Thoracic aorta (tissue), 2 donors: ENCODE results near the gene AKNA. TPM values are rescaled to one million over a fixed set of nuclear protein-coding genes. Genes with fewer than 3 reads are reported as not detected.

Source experiments
- ATAC-seq: fragments of 150-250 bp; one replicate; pipeline ENCODE4 v1.8.0; 2017; ENCODE audit warnings: low read depth; ENCODE audit not compliant: insufficient number of reproducible peaks, low FRiP score
- DNase-seq: peaks from one replicate; pipeline ENCODE4 v3.0.0-alpha.2; 2020; ENCODE audit warnings: low spot score
- H3K27ac ChIP-seq, 2 donors: fragments of 200-600 bp; sonication (generic); 1 replicate in 1 of 2; 2 replicates in 1 of 2; pipeline ENCODE4 v1.5.1; 2016; ENCODE audit warnings: mild to moderate bottlenecking in 2 of 2, moderate library complexity in 2 of 2
- H3K27me3 ChIP-seq: fragments of 200-600 bp; sonication (generic); replicated peaks from 2 replicates; pipeline ENCODE4 v1.6.0; 2016; ENCODE audit warnings: mild to moderate bottlenecking; ENCODE audit not compliant: insufficient read depth
- H3K36me3 ChIP-seq: fragments of 200-600 bp; sonication (generic); one replicate; pipeline ENCODE4 v1.5.1; 2016
- H3K4me1 ChIP-seq, 2 donors: fragments of 200-600 bp; sonication (generic); 1 replicate in 1 of 2; 2 replicates in 1 of 2; pipeline versions ENCODE4 v1.5.1 to v1.6.0; 2016; ENCODE audit warnings: low read depth in 2 of 2, mild to moderate bottlenecking in 1 of 2; ENCODE audit not compliant: control insufficient read depth in 1 of 2
- H3K4me3 ChIP-seq: fragments of 200-600 bp; sonication (generic); 2 replicates; pipeline ENCODE4 v1.5.1; 2016; ENCODE audit warnings: mild to moderate bottlenecking
- H3K9me3 ChIP-seq: fragments of 200-600 bp; sonication (generic); 2 replicates; pipeline ENCODE4 v1.5.1; 2016
- total RNA-seq, 2 donors: library from RNA; depleted of rRNA; stranded (reverse); fragments of >200 nt; gene quantifications; one replicate each; pipeline versions ENCODE4 v1.1.0 to v1.2.3, GENCODE V29; 2016
- TF ChIP-seq, protein P1 (sequence below): fragments of 200-600 bp; sonication (generic); IDR thresholded peaks from one replicate; pipeline ENCODE4 v1.5.1; 2019; ENCODE audit warnings: antibody characterized with exemption

AKNA gene
- total RNA-seq, 2 donors from 2014 or later: 34.8 to 68.5 TPM

DNA sequence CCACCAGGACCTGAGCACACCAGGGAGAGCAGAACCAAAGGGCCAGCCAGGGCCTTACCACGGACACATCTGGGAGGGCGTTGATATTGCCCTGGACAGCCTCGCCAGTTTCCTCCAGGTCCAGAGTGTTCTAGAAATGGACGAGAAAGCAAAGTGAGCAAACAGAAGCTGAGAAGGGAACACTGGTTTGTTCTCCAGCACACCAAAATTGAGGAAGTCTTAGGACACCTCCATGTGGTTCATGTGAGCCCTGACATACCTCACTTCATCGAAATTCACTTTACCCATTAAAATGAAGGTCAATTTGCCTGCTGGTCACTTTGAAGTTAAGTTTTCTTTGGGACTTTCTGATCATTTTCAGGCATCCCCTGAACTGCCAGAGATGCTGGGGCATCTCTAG is 20.1 kb upstream of the AKNA start:
- no peak overlapping the region for H3K4me3 ChIP-seq
- no peaks in the 10 kb centered on the region for H3K9me3 ChIP-seq
- H3K27me3 ChIP-seq: no peaks in the 10 kb centered on the region
- no peaks in the 10 kb centered on the region for H3K36me3 ChIP-seq
- DNase-seq: no peak
- H3K4me1 ChIP-seq: no peaks in the 10 kb centered on the region
- ATAC-seq: no peak
- TF ChIP-seq, protein P1, sequence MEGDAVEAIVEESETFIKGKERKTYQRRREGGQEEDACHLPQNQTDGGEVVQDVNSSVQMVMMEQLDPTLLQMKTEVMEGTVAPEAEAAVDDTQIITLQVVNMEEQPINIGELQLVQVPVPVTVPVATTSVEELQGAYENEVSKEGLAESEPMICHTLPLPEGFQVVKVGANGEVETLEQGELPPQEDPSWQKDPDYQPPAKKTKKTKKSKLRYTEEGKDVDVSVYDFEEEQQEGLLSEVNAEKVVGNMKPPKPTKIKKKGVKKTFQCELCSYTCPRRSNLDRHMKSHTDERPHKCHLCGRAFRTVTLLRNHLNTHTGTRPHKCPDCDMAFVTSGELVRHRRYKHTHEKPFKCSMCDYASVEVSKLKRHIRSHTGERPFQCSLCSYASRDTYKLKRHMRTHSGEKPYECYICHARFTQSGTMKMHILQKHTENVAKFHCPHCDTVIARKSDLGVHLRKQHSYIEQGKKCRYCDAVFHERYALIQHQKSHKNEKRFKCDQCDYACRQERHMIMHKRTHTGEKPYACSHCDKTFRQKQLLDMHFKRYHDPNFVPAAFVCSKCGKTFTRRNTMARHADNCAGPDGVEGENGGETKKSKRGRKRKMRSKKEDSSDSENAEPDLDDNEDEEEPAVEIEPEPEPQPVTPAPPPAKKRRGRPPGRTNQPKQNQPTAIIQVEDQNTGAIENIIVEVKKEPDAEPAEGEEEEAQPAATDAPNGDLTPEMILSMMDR: no peak
- no peak overlapping the region for H3K27ac ChIP-seq

DNA sequence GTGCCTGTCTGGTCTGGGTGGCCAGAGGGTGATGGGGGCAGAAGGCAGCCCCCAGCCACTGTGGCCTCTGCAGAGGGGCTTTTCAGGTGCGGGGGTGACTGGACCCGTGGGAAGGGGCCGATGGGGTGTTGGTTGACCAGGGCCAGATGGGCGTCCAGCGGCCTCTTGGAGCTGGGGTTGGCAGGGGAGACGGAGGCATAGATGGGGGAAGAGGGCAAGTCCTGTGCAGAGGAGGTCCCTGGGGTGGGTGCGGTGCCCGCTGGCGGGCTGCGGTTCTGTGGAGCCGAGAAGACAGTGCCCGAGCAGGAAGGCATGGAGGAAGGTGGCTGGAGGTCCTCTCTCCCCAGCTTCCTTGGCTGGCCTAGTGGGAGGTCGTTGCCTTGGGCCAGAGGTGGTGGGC is 18.7 kb upstream of the AKNA start:
- TF ChIP-seq, protein P1: no peak

DNA sequence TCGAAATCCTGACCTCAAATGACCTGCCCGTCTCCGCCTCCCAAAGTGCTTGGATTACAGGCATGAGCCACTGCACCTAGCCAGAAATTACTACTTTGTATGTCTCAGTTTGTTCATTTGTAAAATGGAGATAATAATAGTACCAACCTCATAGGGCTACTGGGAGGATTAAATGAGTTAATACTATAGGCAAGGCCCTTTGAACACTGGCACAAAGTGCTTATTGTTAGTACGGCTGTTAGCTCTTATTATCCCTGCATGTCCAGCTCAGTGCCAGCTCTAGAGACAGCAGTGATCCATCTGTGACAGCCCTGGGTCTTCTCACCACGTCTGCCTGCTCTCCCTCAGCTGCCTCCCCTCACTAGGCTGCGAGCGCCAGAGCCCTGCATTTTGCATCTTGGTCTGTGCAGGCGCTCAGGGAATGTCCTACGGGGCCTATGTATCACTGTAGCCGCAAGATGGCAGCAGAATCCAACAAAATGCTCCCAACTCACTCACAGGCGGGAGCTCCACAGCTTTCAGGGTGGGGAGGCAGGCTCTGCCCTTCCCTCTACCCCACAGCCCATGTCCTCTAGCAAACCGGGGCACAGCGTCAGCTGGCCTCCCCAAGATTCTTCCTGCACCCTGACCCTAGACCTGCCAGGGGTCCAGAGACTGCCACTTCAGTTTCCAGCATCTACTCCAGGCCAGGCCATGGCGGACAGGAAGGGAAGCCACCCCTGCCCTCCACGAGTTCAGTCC is 17.7 kb upstream of the AKNA start:
- no peaks in the 10 kb centered on the region for H3K36me3 ChIP-seq
- H3K4me1 ChIP-seq: no peaks in the 10 kb centered on the region
- DNase-seq (no peak), ATAC-seq (peak; percentile 80)
- H3K4me3 ChIP-seq: no peak overlapping the region
- H3K27ac ChIP-seq: no peak overlapping the region
- TF ChIP-seq, protein P1: peak; percentile 84
- no peaks in the 10 kb centered on the region for H3K27me3 ChIP-seq
- no peaks in the 10 kb centered on the region for H3K9me3 ChIP-seq

More for the DNA sequence above, 18.7 kb upstream of the AKNA start:
- H3K9me3 ChIP-seq: no peaks in the 10 kb centered on the region
- H3K27me3 ChIP-seq: no peaks in the 10 kb centered on the region
- DNase-seq (no peak), ATAC-seq (no peak)
- no peak overlapping the region for H3K4me3 ChIP-seq
- H3K27ac ChIP-seq: no peak overlapping the region
- H3K4me1 ChIP-seq: no peaks in the 10 kb centered on the region
- H3K36me3 ChIP-seq: no peaks in the 10 kb centered on the region

DNA sequence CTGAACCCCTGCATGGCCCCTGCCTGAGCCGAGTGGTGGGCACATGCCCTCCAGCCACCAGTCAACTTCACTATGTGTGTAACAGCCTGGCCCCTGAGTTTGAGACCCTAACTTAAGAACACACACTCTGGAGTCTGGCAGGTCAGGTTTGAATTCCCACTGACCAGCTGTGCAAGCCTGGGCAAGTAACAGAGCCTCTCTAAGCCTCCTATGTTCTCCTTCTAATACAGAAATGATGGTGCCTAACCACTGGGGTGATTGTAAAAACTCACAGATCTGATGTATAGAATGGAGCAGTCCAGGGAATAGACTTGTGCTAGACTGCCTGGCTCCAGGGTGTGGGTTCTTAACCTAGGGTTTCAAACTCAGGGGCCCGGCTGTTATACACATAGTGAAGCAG is 16.7 kb upstream of the AKNA start:
- no peaks in the 10 kb centered on the region for H3K27me3 ChIP-seq
- no peak overlapping the region for H3K4me3 ChIP-seq
- TF ChIP-seq, protein P1: no peak
- ATAC-seq (no peak), DNase-seq (no peak)
- no peaks in the 10 kb centered on the region for H3K9me3 ChIP-seq
- H3K4me1 ChIP-seq: no peaks in the 10 kb centered on the region
- no peaks in the 10 kb centered on the region for H3K36me3 ChIP-seq
- no peak overlapping the region for H3K27ac ChIP-seq

DNA sequence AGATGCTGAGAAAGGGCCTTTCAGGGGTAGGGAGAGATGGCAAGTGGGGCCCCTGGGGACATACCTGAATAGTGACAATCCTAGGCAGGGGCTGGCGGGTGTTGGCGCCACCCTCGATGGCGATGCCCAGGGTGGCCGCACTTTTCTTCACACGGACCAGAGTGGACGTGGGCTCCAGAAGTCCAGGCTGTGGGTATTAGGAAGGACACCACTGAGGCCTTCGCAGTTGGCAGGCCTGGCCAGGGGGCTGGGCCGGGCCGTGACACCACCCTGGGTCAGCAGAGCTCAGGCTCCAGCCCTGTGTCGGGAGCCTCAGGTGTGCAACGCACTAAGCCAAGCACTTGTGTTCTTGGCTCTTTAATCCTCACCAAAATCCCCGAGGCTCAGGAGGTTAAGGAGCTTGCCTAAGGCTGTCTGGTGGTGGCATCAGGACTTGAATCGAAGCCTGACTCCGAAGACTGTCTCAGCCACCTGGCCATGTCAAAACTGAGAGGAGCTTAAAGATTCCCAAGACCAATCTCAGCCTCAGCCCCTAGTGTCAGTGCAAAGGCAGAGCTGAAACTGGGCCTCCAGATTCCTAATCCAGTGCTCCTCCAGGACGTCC is 15.5 kb upstream of the AKNA start:
- Histone ChIP-seq H3K27ac (no peak overlapping the region), H3K9me3 (no peaks in the 10 kb centered on the region), H3K27me3 (no peaks in the 10 kb centered on the region), H3K36me3 (no peaks in the 10 kb centered on the region), H3K4me3 (no peak overlapping the region), H3K4me1 (peaks cover 0 to 6% of the 10 kb centered on the region in 2 donors)
- no peak for ATAC-seq
- DNase-seq: no peak
- TF ChIP-seq, protein P1: no peak
